WTC11 (cell line): ENCODE data around the gene LYRM1. TPM values are rescaled to one million over a fixed set of nuclear protein-coding genes. Genes with fewer than 3 reads are reported as not detected.

ENCODE experiments used
- ATAC-seq: fragments of 200-7000 bp; cut with Tn5 transposase; 2 replicates; pipeline ENCODE4 v1.10.0; 2021; ENCODE audit warnings: mild to moderate bottlenecking, moderate library complexity
- CTCF ChIA-PET: fragments of 300-600 bp; sonication (Branson Sonifier 250); formaldehyde crosslinking; loops from one replicate; lab custom pipeline; 2021; ENCODE audit warnings: antibody characterized with exemption; lab: Charles Lee
- POLR2A ChIA-PET: fragments of 350-600 bp; sonication (Branson Sonifier 250); formaldehyde crosslinking; loops from one replicate; lab custom pipeline; 2021; ENCODE audit warnings: antibody characterized with exemption; lab: Charles Lee
- DNase-seq: peaks from one replicate; pipeline ENCODE4 v3.0.0; 2021; ENCODE audit warnings: low spot score
- H3K27ac Mint-ChIP-seq: 2 replicates; pipeline ENCODE4 v1.8.0; 2021; ENCODE audit warnings: mixed read lengths
- H3K27me3 Mint-ChIP-seq: 2 replicates; pipeline ENCODE4 v1.8.0; 2021; ENCODE audit warnings: low read depth, mild to moderate bottlenecking, moderate library complexity, mixed read lengths
- H3K36me3 Mint-ChIP-seq: 2 replicates; pipeline ENCODE4 v1.8.0; 2021; ENCODE audit warnings: mixed read lengths
- H3K4me1 Mint-ChIP-seq: 2 replicates; pipeline ENCODE4 v1.8.0; 2022; ENCODE audit warnings: mixed read lengths
- H3K4me3 Mint-ChIP-seq: 2 replicates; pipeline ENCODE4 v1.8.0; 2021; ENCODE audit warnings: mild to moderate bottlenecking, moderate library complexity, mixed read lengths
- H3K9me3 Mint-ChIP-seq: 2 replicates; pipeline ENCODE4 v1.8.0; 2021; ENCODE audit warnings: mixed read lengths
- AFF4 ChIP-seq: sonication (generic); formaldehyde crosslinking; IDR thresholded peaks from 2 replicates; pipeline ENCODE4 v1.8.1; 2023; ENCODE audit warnings: mild to moderate bottlenecking, missing genetic modification reagents, borderline replicate concordance
- CREB1 ChIP-seq: sonication (generic); formaldehyde crosslinking; IDR thresholded peaks from 2 replicates; pipeline ENCODE4 v1.8.0; 2023; ENCODE audit warnings: mild to moderate bottlenecking, missing genetic modification reagents
- CREM ChIP-seq: sonication (generic); formaldehyde crosslinking; IDR thresholded peaks from 2 replicates; pipeline ENCODE4 v1.8.1; 2022; ENCODE audit warnings: mild to moderate bottlenecking, missing genetic modification reagents, moderate library complexity
- CTCF ChIP-seq: fragments of 200-600 bp; IDR thresholded peaks from 2 replicates; pipeline ENCODE4 v1.8.0; 2022; ENCODE audit warnings: antibody characterized with exemption
- E2F4 ChIP-seq: sonication (generic); formaldehyde crosslinking; IDR thresholded peaks from 2 replicates; pipeline ENCODE4 v1.8.1; 2022; ENCODE audit warnings: low read depth, mild to moderate bottlenecking, moderate library complexity, missing genetic modification reagents, borderline replicate concordance
- E2F5 ChIP-seq: sonication (generic); formaldehyde crosslinking; IDR thresholded peaks from 2 replicates; pipeline ENCODE4 v1.8.1; 2022; ENCODE audit warnings: mild to moderate bottlenecking, moderate library complexity, missing genetic modification reagents
- ERG ChIP-seq: fragments of 250-450 bp; sonication (Bioruptor Pico); IDR thresholded peaks from 2 replicates; pipeline ENCODE4 v1.8.0; 2021; ENCODE audit warnings: mild to moderate bottlenecking
- ETV6 ChIP-seq: sonication (generic); formaldehyde crosslinking; IDR thresholded peaks from 2 replicates; pipeline ENCODE4 v1.8.1; 2022; ENCODE audit warnings: mild to moderate bottlenecking, missing genetic modification reagents
- FOXK1 ChIP-seq: sonication (generic); formaldehyde crosslinking; IDR thresholded peaks from 2 replicates; pipeline ENCODE4 v1.8.0; 2022; ENCODE audit warnings: mild to moderate bottlenecking, moderate library complexity, missing genetic modification reagents
- FOXP1 ChIP-seq: sonication (generic); formaldehyde crosslinking; IDR thresholded peaks from 2 replicates; pipeline ENCODE4 v1.8.0; 2022; ENCODE audit warnings: missing genetic modification reagents, mild to moderate bottlenecking, moderate library complexity, borderline replicate concordance
- FOXP4 ChIP-seq: sonication (generic); formaldehyde crosslinking; IDR thresholded peaks from 2 replicates; pipeline ENCODE4 v1.8.0; 2022; ENCODE audit warnings: mild to moderate bottlenecking, missing genetic modification reagents
- JAZF1 ChIP-seq: fragments of 250-450 bp; sonication (Bioruptor Pico); IDR thresholded peaks from 2 replicates; pipeline ENCODE4 v1.9.0; 2021; ENCODE audit warnings: moderate library complexity, mild to moderate bottlenecking, inconsistent platforms
- NFE2L1 ChIP-seq: sonication (generic); formaldehyde crosslinking; IDR thresholded peaks from 2 replicates; pipeline ENCODE4 v1.8.1; 2023; ENCODE audit warnings: missing genetic modification reagents
- NFYB ChIP-seq: sonication (generic); formaldehyde crosslinking; conservative IDR thresholded peaks from 2 replicates; pipeline ENCODE4 v1.8.0; 2022; ENCODE audit warnings: low read depth, missing genetic modification reagents
- OVOL2 ChIP-seq: fragments of 250-450 bp; sonication (Bioruptor Pico); IDR thresholded peaks from 2 replicates; pipeline ENCODE4 v1.9.0; 2021; ENCODE audit warnings: mild to moderate bottlenecking, borderline replicate concordance
- PRRX2 ChIP-seq: fragments of 250-450 bp; sonication (Bioruptor Pico); IDR thresholded peaks from 2 replicates; pipeline ENCODE4 v1.8.0; 2021; ENCODE audit warnings: mild to moderate bottlenecking
- RELA ChIP-seq: sonication (generic); formaldehyde crosslinking; IDR thresholded peaks from 2 replicates; pipeline ENCODE4 v1.8.1; 2022; ENCODE audit warnings: missing genetic modification reagents, mild to moderate bottlenecking, borderline replicate concordance
- TCF7 ChIP-seq: sonication (generic); formaldehyde crosslinking; IDR thresholded peaks from 2 replicates; pipeline ENCODE4 v1.8.0; 2022; ENCODE audit warnings: mild to moderate bottlenecking, low read depth, missing genetic modification reagents, moderate library complexity
- USF1 ChIP-seq: sonication (generic); formaldehyde crosslinking; IDR thresholded peaks from 2 replicates; pipeline ENCODE4 v1.8.0; 2022; ENCODE audit warnings: mild to moderate bottlenecking, missing genetic modification reagents
- total RNA-seq: library from RNA; stranded (reverse); gene quantifications from 3 replicates; pipeline ENCODE4 v1.2.3, GENCODE V29; 2021

Gene LYRM1
- total RNA-seq, 1 experiment from 2014 or later: 11.4 TPM

GRCh38 chr16:20931066-20931600, 30.6 kb downstream of the LYRM1 start (continued):
- TF ChIP-seq E2F4 (CRISPR knock-in tag): no peak
- TF ChIP-seq CTCF: no peak

GRCh38 chr16:20933589-20933988, 33.0 kb downstream of the LYRM1 start:
- ATAC-seq (no peak), DNase-seq (no peak)
- Mint-ChIP-seq H3K4me3 (no peak overlapping the region), H3K36me3 (no peaks in the 10 kb centered on the region), H3K9me3 (no peaks in the 10 kb centered on the region), H3K4me1 (no peaks in the 10 kb centered on the region), H3K27me3 (no peaks in the 10 kb centered on the region), H3K27ac (no peak overlapping the region)
- CTCF ChIA-PET: no interaction called here
- TF ChIP-seq PRRX2 (CRISPR knock-in tag): no peak
- no peak for TF ChIP-seq E2F4 (CRISPR knock-in tag)
- TF ChIP-seq RELA (CRISPR knock-in tag): no peak
- no peak for TF ChIP-seq ERG (CRISPR knock-in tag)
- TF ChIP-seq AFF4 (CRISPR knock-in tag): no peak
- no peak for TF ChIP-seq CREM
- no peak for TF ChIP-seq JAZF1 (CRISPR knock-in tag)
- no peak for TF ChIP-seq NFYB (CRISPR knock-in tag)
- no peak for TF ChIP-seq FOXK1
- no peak for TF ChIP-seq ETV6 (CRISPR knock-in tag)
- no peak for TF ChIP-seq TCF7 (CRISPR knock-in tag)
- no peak for TF ChIP-seq FOXP4
- no peak for TF ChIP-seq NFE2L1
- TF ChIP-seq CREB1 (CRISPR knock-in tag): no peak
- TF ChIP-seq CTCF: no peak
- TF ChIP-seq E2F5 (CRISPR knock-in tag): no peak
- no peak for TF ChIP-seq FOXP1 (CRISPR knock-in tag)
- TF ChIP-seq USF1: no peak
- TF ChIP-seq OVOL2 (CRISPR knock-in tag): no peak
- POLR2A ChIA-PET: no interaction called here
